Smooth muscle cell (in vitro differentiated cells): ENCODE measurements around the gene ADIPOR2. TPM values are rescaled to one million over a fixed set of nuclear protein-coding genes. Genes with fewer than 3 reads are reported as not detected.
"Not testable (repeated sequence)": the region's sequence is repeated elsewhere in the genome, so short reads cannot be mapped to it uniquely, and the experiment has no call there.

Experiments
- DNase-seq: peaks from one replicate; lab custom pipeline; 2025; ENCODE audit not compliant: unreplicated experiment; lab: John Stamatoyannopoulos, UW
- H2AFZ ChIP-seq: fragments of 200-600 bp; sonication (generic); 2 replicates; pipeline ENCODE4 v1.6.0; 2016; ENCODE audit warnings: antibody characterized with exemption, low read depth, mild to moderate bottlenecking
- H3F3A ChIP-seq: fragments of 200-600 bp; sonication (generic); 2 replicates; pipeline ENCODE4 v1.6.0; 2017; ENCODE audit warnings: antibody characterized with exemption, low read depth
- H3K27ac ChIP-seq: fragments of 200-600 bp; sonication (generic); 2 replicates; pipeline ENCODE4 v1.5.1; 2016; ENCODE audit warnings: low read depth, mild to moderate bottlenecking
- H3K27me3 ChIP-seq: fragments of 200-600 bp; sonication (generic); 2 replicates; pipeline ENCODE4 v1.6.1; 2016; ENCODE audit warnings: low read depth, mild to moderate bottlenecking
- H3K36me3 ChIP-seq: fragments of 200-600 bp; sonication (generic); 2 replicates; pipeline ENCODE4 v1.5.1; 2016; ENCODE audit warnings: low read depth
- H3K4me1 ChIP-seq: fragments of 200-600 bp; sonication (generic); 2 replicates; pipeline ENCODE4 v1.5.1; 2016; ENCODE audit warnings: low read depth
- H3K4me2 ChIP-seq: fragments of 200-600 bp; sonication (generic); 2 replicates; pipeline ENCODE4 v1.6.0; 2016; ENCODE audit warnings: mild to moderate bottlenecking
- H3K4me3 ChIP-seq: fragments of 200-600 bp; sonication (generic); 2 replicates; pipeline ENCODE4 v1.5.1; 2016; ENCODE audit warnings: mild to moderate bottlenecking
- H3K79me2 ChIP-seq: fragments of 200-600 bp; sonication (generic); 2 replicates; pipeline ENCODE4 v1.6.0; 2016; ENCODE audit warnings: low read depth, mild to moderate bottlenecking
- H3K9ac ChIP-seq: fragments of 200-600 bp; sonication (generic); 2 replicates; pipeline ENCODE4 v1.6.0; 2016; ENCODE audit warnings: low read depth
- H3K9me3 ChIP-seq: fragments of 200-600 bp; sonication (generic); replicated peaks from 2 replicates; pipeline ENCODE4 v1.5.1; 2016; ENCODE audit warnings: low read depth
- H4K20me1 ChIP-seq: fragments of 200-600 bp; sonication (generic); 2 replicates; pipeline ENCODE4 v1.6.0; 2016; ENCODE audit warnings: low read depth
- CTCF ChIP-seq: fragments of 200-600 bp; sonication (generic); IDR thresholded peaks from 2 replicates; pipeline ENCODE4 v1.5.1; 2017; ENCODE audit warnings: borderline replicate concordance, mild to moderate bottlenecking, antibody characterized with exemption; ENCODE audit not compliant: insufficient read depth, poor library complexity, severe bottlenecking
- WGBS: methylation state at CpG from one replicate; pipeline ENCODE4 v1.1.7; 2016; ENCODE audit warnings: low lambda C conversion rate; 5-methylcytosine and 5-hydroxymethylcytosine counted together
- polyA plus RNA-seq: library from polyadenylated mRNA; unstranded; fragments of >200 nt; fragmentation: Nextera tagmentation; extraction: Ambion mirVana; gene quantifications from 2 replicates; pipeline ENCODE4 v1.2.1, GENCODE V29; 2016
- total RNA-seq: library from RNA; depleted of rRNA; stranded (reverse); fragments of >200 nt; gene quantifications from 2 replicates; pipeline ENCODE4 v1.2.3, GENCODE V29; 2014

The ADIPOR2 gene
- total and polyA plus RNA-seq, 2 experiments from 2014 or later: 7.0 to 34.1 TPM

- H3K9ac ChIP-seq: no peak overlapping the region
- H3K4me2 ChIP-seq: no peak overlapping the region
- WGBS: 58% methylated on average over 21 of the region's 21 CpGs
- H3K79me2 ChIP-seq: no peaks in the 10 kb centered on the region
- no peaks in the 10 kb centered on the region for H3K9me3 ChIP-seq
- H3F3A ChIP-seq: no peaks in the 10 kb centered on the region
- H3K4me1 ChIP-seq: peaks cover 7% of the 10 kb centered on the region
- no peak overlapping the region for H2AFZ ChIP-seq
- no peak for DNase-seq
- H3K27me3 ChIP-seq: peaks cover 22% of the 10 kb centered on the region
- H3K27ac ChIP-seq: no peak overlapping the region
- no peak overlapping the region for H3K4me3 ChIP-seq
- H3K36me3 ChIP-seq: no peaks in the 10 kb centered on the region
- TF ChIP-seq CTCF: no peak
- H4K20me1 ChIP-seq: no peaks in the 10 kb centered on the region
Observed at GRCh38 chr12:1815814-1816729, 125.2 kb downstream of the ADIPOR2 start.

- Histone ChIP-seq H3K4me3 (no peak overlapping the region), H2AFZ (no peak overlapping the region), H3K4me2 (no peak overlapping the region), H3K9me3 (no peaks in the 10 kb centered on the region), H3K9ac (no peak overlapping the region), H3K27me3 (peaks cover 30% of the 10 kb centered on the region), H3K79me2 (no peaks in the 10 kb centered on the region), H3K4me1 (peaks cover 9% of the 10 kb centered on the region), H3F3A (no peaks in the 10 kb centered on the region), H3K27ac (no peak overlapping the region), H3K36me3 (no peaks in the 10 kb centered on the region), H4K20me1 (no peaks in the 10 kb centered on the region)
- 99% methylated on average over 9 of the region's 9 CpGs for WGBS
- no peak for DNase-seq
- TF ChIP-seq CTCF: no peak
Observed at GRCh38 chr12:1816730-1817348, 126.0 kb downstream of the ADIPOR2 start.

- H3K36me3 ChIP-seq, H2AFZ ChIP-seq, H3K4me2 ChIP-seq, H3K9ac ChIP-seq, DNase-seq, H3F3A ChIP-seq, H3K27ac ChIP-seq, H3K79me2 ChIP-seq, H3K9me3 ChIP-seq, H4K20me1 ChIP-seq, H3K4me3 ChIP-seq: not testable (repeated sequence)
- peaks cover 41% of the 10 kb centered on the region for H3K27me3 ChIP-seq
- 95% methylated on average over 10 of the region's 28 CpGs for whole genome bisulfite sequencing
- H3K4me1 ChIP-seq: peaks cover 13% of the 10 kb centered on the region
Observed at GRCh38 chr12:1817928-1818327, 127.1 kb downstream of the ADIPOR2 start.

- WGBS: 82% methylated on average over 9 of the region's 9 CpGs
- TF ChIP-seq CTCF: no peak
- Histone ChIP-seq H3K79me2 (no peaks in the 10 kb centered on the region), H3K27me3 (peaks cover 48% of the 10 kb centered on the region), H4K20me1 (no peaks in the 10 kb centered on the region), H3F3A (no peaks in the 10 kb centered on the region), H2AFZ (no peak overlapping the region), H3K9ac (no peak overlapping the region), H3K4me1 (peaks cover 13% of the 10 kb centered on the region), H3K9me3 (no peaks in the 10 kb centered on the region), H3K27ac (no peak overlapping the region), H3K36me3 (no peaks in the 10 kb centered on the region), H3K4me2 (no peak overlapping the region), H3K4me3 (no peak overlapping the region)
- DNase-seq: no peak
Observed at GRCh38 chr12:1819050-1819449, 128.2 kb downstream of the ADIPOR2 start.
